Fibroblast of the aortic adventitia (primary cell): ENCODE results near the gene MORN1. TPM values are rescaled to one million over a fixed set of nuclear protein-coding genes. Genes with fewer than 3 reads are reported as not detected.

Source experiments
- DNase-seq: peaks from one replicate; pipeline ENCODE4 v3.0.0-alpha.2; 2010; ENCODE audit warnings: low read depth
- H3K4me3 ChIP-seq: 2 replicates; pipeline ENCODE4 v1.5.1; 2011; ENCODE audit warnings: low read depth, mild to moderate bottlenecking, control low read depth, low read length, moderate library complexity
- CTCF ChIP-seq: IDR thresholded peaks from 2 replicates; pipeline ENCODE4 v1.5.1; 2011; ENCODE audit warnings: mild to moderate bottlenecking, low read length, control low read depth, inconsistent platforms; ENCODE audit not compliant: insufficient read depth
- total RNA-seq: library from RNA; depleted of rRNA; stranded (reverse); fragments of >200 nt; gene quantifications from 2 replicates; pipeline ENCODE4 v1.2.3, GENCODE V29; 2012; ENCODE audit warnings: low replicate concordance

The MORN1 gene
- total RNA-seq, 1 donor: 11.8 TPM

GRCh38 chr1:2288816-2289536, 102.4 kb downstream of the MORN1 start:
- H3K4me3 ChIP-seq: no peak overlapping the region
- no peak for TF ChIP-seq CTCF
- DNase-seq: no peak

GRCh38 chr1:2288311-2288710, 103.0 kb downstream of the MORN1 start:
- TF ChIP-seq CTCF: no peak
- no peak for DNase-seq

GRCh38 chr1:2287649-2288048, 103.7 kb downstream of the MORN1 start:
- no peak overlapping the region for H3K4me3 ChIP-seq
- DNase-seq: no peak
- no peak for TF ChIP-seq CTCF

More at GRCh38 chr1:2288311-2288710, 103.0 kb downstream of the MORN1 start:
- H3K4me3 ChIP-seq: no peak overlapping the region

- H3K4me3 ChIP-seq: no peak overlapping the region
- no peak for TF ChIP-seq CTCF
- no peak for DNase-seq
Observed at GRCh38 chr1:2286923-2287322, 104.4 kb downstream of the MORN1 start.

- TF ChIP-seq CTCF: no peak
- no peak overlapping the region for H3K4me3 ChIP-seq
- no peak for DNase-seq
Observed at GRCh38 chr1:2284932-2285331, 106.4 kb downstream of the MORN1 start.

GRCh38 chr1:2283991-2284895, 107.1 kb downstream of the MORN1 start:
- no peak for TF ChIP-seq CTCF
- H3K4me3 ChIP-seq: no peak overlapping the region
- DNase-seq: no peak
